GM19468 (cell line): ENCODE data around the gene CCDC107.
"Not testable (repeated sequence)": the region's sequence is repeated elsewhere in the genome, so short reads cannot be mapped to it uniquely, and the experiment has no call there.

ENCODE experiments used
- ATAC-seq: cut with Tn5 transposase; IDR thresholded peaks from one replicate; pipeline ENCODE4 v1.9.1; 2021; ENCODE audit warnings: mild to moderate bottlenecking, moderate library complexity, moderate number of reproducible peaks; ENCODE audit not compliant: unreplicated experiment; ENCODE audit errors: extremely low read depth

Gene CCDC107

GRCh38 chr9:35636877-35637246 lies 21.2 kb upstream of the CCDC107 start:
- ATAC-seq = not testable (repeated sequence)

GRCh38 chr9:35637427-35637955 lies 20.6 kb upstream of the CCDC107 start:
- not testable (repeated sequence) for ATAC-seq

- not testable (repeated sequence) for ATAC-seq
These were observed 19.3 kb upstream of the CCDC107 start for GRCh38 chr9:35638751-35639150.

- ATAC-seq = not testable (repeated sequence)
These were observed 18.9 kb upstream of the CCDC107 start for GRCh38 chr9:35639225-35639624.

- ATAC-seq = no peak
These were observed 18.5 kb upstream of the CCDC107 start for GRCh38 chr9:35639631-35640030.

GRCh38 chr9:35640431-35640830 lies 17.7 kb upstream of the CCDC107 start:
- ATAC-seq = not testable (repeated sequence)

GRCh38 chr9:35641478-35641877 lies 16.6 kb upstream of the CCDC107 start:
- ATAC-seq = not testable (repeated sequence)

GRCh38 chr9:35643046-35643445 lies 15.0 kb upstream of the CCDC107 start:
- no peak for ATAC-seq

GRCh38 chr9:35645736-35646135 lies 12.4 kb upstream of the CCDC107 start:
- not testable (repeated sequence) for ATAC-seq

GRCh38 chr9:35646153-35646532 lies 11.9 kb upstream of the CCDC107 start:
- no peak for ATAC-seq

- ATAC-seq = peak; percentile 88
These were observed 11.4 kb upstream of the CCDC107 start for GRCh38 chr9:35646533-35647265.

- ATAC-seq = no peak
These were observed 8.4 kb upstream of the CCDC107 start for GRCh38 chr9:35649431-35650340.

GRCh38 chr9:35650341-35651158 lies 7.5 kb upstream of the CCDC107 start, which contains the start of gene SIT1:
SIT1 (minus strand) TSS chr9:35650931; CDS start chr9:35650853, 78 bp downstream.
- ATAC-seq = no peak

- no peak for ATAC-seq
These were observed 5.9 kb upstream of the CCDC107 start for GRCh38 chr9:35651956-35652828.

- ATAC-seq = no peak
These were observed 5.3 kb upstream of the CCDC107 start for GRCh38 chr9:35652829-35653209.

- ATAC-seq = no peak
These were observed 4.5 kb upstream of the CCDC107 start for GRCh38 chr9:35653611-35654010.

GRCh38 chr9:35656348-35656747 lies 1.7 kb upstream of the CCDC107 start:
- ATAC-seq = no peak

- ATAC-seq = no peak
These were observed 1.1 kb upstream of the CCDC107 start for GRCh38 chr9:35656831-35657545.
